Activated CD4-positive, alpha-beta T cell treated with anti-CD3 and anti-CD28 coated beads, Interleukin-2, amount 50 U/mL, for 48 hours (primary cell): Measurements from ENCODE around the gene ARHGAP15.

ENCODE experiments used
- DNase-seq, 2 experiments: peaks; one replicate each; pipeline ENCODE4 v3.0.0-alpha.2; 2020

ARHGAP15 gene

GRCh38 chr2:143668234-143668633 lies 539.0 kb downstream of the ARHGAP15 start:
- no peak for DNase-seq

DNA sequence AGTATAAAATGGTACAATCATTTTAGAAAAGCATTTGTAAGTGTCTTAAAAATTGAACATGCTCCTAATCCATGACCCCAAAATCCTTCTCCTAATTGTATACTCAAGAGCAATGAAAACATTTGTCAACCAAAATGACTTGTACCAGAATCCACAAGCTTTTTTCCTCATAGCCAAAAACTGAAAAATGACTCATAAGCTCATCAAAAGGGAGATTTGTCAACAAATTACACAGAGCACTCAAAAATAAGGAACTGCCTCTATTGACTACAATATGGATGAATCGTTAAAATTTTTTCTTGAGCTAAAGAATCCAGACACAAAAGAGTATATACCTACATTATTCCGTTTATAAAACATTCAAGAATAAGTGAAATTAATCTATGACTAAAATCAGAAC lies 544.8 kb downstream of the ARHGAP15 start:
- DNase-seq, result no peak

- no peak for DNase-seq
These were observed 545.8 kb downstream of the ARHGAP15 start for GRCh38 chr2:143675021-143675420.

GRCh38 chr2:143679617-143680016 lies 550.4 kb downstream of the ARHGAP15 start:
- DNase-seq, result no peak

- DNase-seq, result no peak
These were observed 551.7 kb downstream of the ARHGAP15 start for GRCh38 chr2:143680885-143681405.

GRCh38 chr2:143682436-143683055 lies 553.3 kb downstream of the ARHGAP15 start:
- DNase-seq, result no peak

GRCh38 chr2:143683977-143684376 lies 554.8 kb downstream of the ARHGAP15 start:
- DNase-seq, result no peak

- no peak for DNase-seq
These were observed 555.5 kb downstream of the ARHGAP15 start for GRCh38 chr2:143684551-143685320.

- no peak for DNase-seq
These were observed 556.3 kb downstream of the ARHGAP15 start for GRCh38 chr2:143685421-143686078.

- DNase-seq, result no peak
These were observed 557.5 kb downstream of the ARHGAP15 start for GRCh38 chr2:143686585-143687164.

- no peak for DNase-seq
These were observed 559.0 kb downstream of the ARHGAP15 start for GRCh38 chr2:143688248-143688647.

DNA sequence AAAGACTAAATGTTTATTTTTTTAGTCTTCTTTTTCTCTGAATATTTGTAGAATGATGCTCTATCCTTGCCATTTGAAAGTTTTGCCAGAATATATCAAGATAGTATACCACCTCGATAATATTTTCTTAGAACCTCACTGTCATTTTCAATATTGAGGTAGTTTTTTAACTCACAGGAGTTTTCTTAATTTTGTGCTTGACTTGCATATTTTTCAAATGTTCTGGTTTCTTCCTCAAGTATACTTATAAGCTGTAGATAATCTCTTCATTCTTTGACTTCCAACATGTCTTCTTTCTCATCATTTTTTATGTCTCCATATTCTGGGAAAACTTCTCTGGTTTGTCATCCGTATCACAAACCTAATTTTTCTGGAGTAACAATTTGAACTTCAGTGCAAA lies 559.6 kb downstream of the ARHGAP15 start:
- DNase-seq, result no peak

- no peak for DNase-seq
These were observed 560.3 kb downstream of the ARHGAP15 start for GRCh38 chr2:143689541-143689940.

GRCh38 chr2:143690235-143690634 lies 561.0 kb downstream of the ARHGAP15 start:
- DNase-seq, result no peak

DNA sequence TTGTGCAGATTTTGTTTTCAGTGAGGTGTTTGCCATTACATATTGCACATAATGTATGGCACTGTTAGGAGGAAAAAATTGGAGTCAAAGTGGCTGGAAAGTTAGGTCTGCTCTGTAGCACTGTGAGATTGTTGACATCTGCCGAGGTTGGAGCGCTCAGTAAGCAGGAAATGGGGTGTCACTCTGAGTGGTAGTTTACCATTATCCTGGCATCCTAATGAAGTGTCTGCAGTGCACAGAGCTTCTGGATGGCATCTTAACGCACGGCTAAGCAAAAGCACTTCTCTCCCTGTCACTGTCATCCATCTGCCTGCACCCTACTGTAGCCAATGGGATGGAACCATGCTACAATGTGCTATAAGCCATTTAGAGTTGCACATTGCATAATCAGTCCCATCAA lies 561.9 kb downstream of the ARHGAP15 start:
- no peak for DNase-seq

GRCh38 chr2:143692162-143692561 lies 562.9 kb downstream of the ARHGAP15 start:
- DNase-seq, result no peak

DNA sequence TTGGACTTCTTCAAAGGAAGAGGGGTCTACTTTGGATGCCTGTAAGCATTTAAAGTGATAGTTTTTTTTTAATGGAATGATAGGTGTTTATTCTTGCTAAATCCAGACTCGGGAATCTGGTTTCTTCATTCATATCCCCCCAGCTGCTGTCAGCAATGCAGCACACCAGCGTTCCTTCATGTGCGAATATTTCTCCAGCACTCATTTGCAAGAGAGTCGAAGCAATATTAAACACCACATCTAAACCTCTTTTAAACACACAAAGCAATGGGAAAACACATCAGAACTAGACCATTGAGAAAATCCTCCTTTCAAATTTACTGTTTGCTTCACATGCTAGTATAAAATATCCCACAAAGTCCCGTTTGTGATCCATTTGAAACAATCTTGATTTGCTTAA lies 563.7 kb downstream of the ARHGAP15 start:
- DNase-seq, result no peak

GRCh38 chr2:143694335-143694734 lies 565.1 kb downstream of the ARHGAP15 start:
- DNase-seq, result no peak

DNA sequence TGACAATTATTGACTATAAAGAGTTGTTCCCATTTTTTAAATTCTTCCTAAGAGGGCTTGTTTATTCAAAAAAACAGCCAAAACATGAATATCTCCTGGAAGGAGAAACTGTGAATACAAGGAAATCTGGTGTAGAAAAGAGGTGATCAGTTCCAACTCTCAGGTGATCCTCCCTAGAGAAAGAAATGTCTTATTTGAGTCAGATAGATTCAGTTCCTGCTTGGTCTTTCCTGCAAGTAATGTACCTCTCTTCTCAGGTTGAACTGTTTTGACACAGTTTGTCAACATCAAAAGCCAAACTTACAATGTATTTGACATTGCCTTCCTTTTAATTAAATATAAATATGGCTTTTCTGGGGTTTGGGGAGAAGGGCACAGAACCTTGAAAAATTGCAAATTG lies 567.4 kb downstream of the ARHGAP15 start:
- no peak for DNase-seq

DNA sequence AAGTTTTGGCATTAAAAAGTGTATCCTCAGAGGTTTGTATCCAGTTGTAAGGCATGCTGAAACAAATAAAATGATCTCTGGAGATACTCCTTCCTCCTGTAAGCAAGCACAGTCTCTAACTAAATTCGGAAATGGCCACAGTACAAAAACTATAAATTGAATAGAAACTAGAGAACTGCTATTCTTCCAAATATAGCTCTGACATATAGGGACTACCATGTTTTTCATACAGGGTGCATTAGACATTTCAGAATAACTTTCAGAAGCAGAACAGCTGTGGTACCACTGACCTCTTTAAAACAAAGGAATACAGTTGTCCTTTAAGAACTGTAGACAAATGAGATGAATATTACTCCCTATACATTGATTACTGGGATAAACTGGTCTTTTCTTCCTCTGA lies 568.5 kb downstream of the ARHGAP15 start:
- DNase-seq, result no peak

GRCh38 chr2:143698352-143698751 lies 569.1 kb downstream of the ARHGAP15 start:
- no peak for DNase-seq

DNA sequence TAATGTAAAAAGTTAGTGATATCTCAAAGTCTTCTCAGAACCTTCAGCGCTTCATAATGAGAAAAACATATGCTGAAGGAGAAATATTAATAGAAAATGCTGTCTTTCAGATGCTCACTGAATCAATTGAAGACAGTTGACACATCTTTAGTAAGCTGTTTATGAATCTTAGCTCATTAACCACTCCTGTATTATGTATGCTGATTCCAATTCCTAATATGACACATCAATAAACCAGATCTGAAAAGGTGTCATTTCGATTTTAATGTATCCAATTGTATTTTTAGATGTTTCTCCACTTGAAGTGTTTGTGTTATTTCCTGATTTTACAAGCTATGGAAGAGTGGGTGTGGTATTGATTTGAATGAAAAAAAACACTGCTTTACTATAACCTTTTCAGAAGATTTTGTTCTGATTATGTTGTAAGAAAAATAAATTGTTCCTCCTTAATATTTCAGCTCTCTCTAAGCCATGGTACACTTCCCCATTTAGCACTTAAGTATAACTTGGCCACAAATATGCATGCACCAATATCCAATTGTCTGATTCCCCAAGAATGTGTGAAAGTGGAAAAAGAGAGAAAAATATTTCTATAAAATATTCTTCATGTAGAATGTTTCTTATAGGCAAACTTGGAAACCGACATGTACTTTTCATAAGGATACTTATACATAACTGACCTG lies 569.8 kb downstream of the ARHGAP15 start:
- no peak for DNase-seq

- DNase-seq, result no peak
These were observed 571.6 kb downstream of the ARHGAP15 start for GRCh38 chr2:143700865-143701264.
